Measurements from ENCODE around the gene GOLGA3.

DNA sequence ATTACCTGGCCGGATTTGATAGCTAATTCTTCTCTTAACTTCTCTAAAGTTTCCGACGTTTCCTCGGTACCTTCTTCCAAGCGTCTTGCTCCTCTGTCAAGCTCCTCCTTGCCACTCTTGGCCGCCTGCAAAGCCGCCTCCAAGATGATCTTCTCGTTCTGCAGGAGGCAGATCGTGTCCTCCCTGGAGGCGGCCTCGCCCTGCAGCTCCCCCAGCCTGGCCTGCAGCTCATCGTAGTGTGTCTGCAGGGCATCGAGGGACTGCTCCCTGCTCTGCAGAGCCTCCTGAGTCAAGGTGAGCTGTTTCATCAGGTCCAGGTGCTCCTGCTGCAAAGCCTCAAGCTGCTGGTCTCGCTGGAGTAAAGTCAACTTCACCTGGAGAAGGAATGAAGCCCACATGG lies 32.8 kb downstream of the GOLGA3 start:
- TF ChIP-seq POLR2AphosphoS5 (IDR thresholded peaks at IDR 0.05; ENCODE audit: low read depth, low read length) (no peak), TAF1 (IDR thresholded peaks at IDR 0.05; ENCODE audit: borderline replicate concordance, insufficient read depth, low read length) (no peak), SIN3A (IDR thresholded peaks at IDR 0.05; ENCODE audit: borderline replicate concordance, insufficient read depth, low read length) (no peak), FOXP2 (optimal IDR thresholded peaks at IDR 0.05; ENCODE audit: borderline replicate concordance, extremely low read depth, extremely low read length, insufficient read depth) (no peak)
- TF ChIP-seq, protein P1, sequence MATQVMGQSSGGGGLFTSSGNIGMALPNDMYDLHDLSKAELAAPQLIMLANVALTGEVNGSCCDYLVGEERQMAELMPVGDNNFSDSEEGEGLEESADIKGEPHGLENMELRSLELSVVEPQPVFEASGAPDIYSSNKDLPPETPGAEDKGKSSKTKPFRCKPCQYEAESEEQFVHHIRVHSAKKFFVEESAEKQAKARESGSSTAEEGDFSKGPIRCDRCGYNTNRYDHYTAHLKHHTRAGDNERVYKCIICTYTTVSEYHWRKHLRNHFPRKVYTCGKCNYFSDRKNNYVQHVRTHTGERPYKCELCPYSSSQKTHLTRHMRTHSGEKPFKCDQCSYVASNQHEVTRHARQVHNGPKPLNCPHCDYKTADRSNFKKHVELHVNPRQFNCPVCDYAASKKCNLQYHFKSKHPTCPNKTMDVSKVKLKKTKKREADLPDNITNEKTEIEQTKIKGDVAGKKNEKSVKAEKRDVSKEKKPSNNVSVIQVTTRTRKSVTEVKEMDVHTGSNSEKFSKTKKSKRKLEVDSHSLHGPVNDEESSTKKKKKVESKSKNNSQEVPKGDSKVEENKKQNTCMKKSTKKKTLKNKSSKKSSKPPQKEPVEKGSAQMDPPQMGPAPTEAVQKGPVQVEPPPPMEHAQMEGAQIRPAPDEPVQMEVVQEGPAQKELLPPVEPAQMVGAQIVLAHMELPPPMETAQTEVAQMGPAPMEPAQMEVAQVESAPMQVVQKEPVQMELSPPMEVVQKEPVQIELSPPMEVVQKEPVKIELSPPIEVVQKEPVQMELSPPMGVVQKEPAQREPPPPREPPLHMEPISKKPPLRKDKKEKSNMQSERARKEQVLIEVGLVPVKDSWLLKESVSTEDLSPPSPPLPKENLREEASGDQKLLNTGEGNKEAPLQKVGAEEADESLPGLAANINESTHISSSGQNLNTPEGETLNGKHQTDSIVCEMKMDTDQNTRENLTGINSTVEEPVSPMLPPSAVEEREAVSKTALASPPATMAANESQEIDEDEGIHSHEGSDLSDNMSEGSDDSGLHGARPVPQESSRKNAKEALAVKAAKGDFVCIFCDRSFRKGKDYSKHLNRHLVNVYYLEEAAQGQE (IDR thresholded peaks at IDR 0.05; ENCODE audit: insufficient read depth in 1 of 2, low read depth in 2 of 2, low read length in 2 of 2) = no peak

Measured in PFSK-1 (cell line).